GM12874 (cell line): ENCODE data around the gene PDZRN4.

ENCODE experiments used
- TF ChIP-seq, protein P1 (sequence below): IDR thresholded peaks from 2 replicates; pipeline ENCODE4 v1.5.1; 2011; ENCODE audit warnings: low read depth, mild to moderate bottlenecking, control low read depth, low read length, moderate library complexity; ENCODE audit not compliant: insufficient read depth

The PDZRN4 gene

DNA sequence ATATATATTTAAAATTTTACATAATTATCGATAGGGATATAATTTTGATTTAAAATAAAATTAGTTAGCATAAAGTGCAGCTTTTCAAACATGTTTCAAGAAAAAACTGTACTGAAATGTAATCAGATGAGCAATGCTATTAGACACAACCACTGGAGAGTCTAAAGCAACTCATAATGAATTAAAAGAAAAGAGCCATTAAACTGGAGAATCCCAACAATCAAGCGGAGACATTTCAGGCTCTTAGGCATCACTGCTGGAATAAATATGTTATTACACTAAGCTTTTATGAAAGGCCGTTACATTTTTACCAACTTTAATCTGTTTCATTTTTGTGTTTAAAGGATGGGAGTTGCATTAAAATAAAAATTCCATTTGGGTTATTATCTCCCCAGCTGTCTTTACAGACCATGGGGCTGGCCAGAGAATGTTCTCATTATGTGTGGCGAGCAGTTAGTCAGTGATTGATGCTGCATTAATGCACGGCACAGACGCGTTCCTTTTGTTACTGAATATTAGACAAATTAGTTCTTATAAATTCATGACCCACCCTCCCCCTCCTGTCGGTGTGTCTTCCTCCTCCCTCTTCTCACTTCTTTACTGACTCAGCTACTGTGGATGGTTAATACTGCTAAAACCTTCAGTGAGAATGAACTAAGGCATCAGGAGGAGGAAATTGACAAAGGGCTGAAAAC lies 156.8 kb downstream of the PDZRN4 start:
- TF ChIP-seq, protein P1, sequence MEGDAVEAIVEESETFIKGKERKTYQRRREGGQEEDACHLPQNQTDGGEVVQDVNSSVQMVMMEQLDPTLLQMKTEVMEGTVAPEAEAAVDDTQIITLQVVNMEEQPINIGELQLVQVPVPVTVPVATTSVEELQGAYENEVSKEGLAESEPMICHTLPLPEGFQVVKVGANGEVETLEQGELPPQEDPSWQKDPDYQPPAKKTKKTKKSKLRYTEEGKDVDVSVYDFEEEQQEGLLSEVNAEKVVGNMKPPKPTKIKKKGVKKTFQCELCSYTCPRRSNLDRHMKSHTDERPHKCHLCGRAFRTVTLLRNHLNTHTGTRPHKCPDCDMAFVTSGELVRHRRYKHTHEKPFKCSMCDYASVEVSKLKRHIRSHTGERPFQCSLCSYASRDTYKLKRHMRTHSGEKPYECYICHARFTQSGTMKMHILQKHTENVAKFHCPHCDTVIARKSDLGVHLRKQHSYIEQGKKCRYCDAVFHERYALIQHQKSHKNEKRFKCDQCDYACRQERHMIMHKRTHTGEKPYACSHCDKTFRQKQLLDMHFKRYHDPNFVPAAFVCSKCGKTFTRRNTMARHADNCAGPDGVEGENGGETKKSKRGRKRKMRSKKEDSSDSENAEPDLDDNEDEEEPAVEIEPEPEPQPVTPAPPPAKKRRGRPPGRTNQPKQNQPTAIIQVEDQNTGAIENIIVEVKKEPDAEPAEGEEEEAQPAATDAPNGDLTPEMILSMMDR: no peak

DNA sequence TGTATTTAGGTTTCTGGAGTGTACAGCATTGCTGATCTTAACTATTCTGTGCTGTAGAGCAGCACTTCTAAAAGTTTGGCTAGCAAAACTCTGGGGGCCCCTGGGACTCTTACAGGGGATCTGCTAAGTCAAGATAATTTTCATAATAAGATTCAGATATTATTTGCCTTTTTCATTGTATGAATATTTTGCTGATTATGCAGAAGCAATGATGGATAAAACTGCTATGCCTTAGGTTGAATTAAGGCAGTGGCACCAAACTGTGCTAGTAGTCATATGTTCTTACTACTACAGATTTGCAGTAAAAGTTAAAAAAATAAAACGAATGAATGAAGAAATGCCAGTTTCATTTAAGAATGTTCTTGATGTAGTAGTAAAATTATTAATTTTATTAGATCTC lies 160.1 kb downstream of the PDZRN4 start:
- TF ChIP-seq, protein P1: no peak

DNA sequence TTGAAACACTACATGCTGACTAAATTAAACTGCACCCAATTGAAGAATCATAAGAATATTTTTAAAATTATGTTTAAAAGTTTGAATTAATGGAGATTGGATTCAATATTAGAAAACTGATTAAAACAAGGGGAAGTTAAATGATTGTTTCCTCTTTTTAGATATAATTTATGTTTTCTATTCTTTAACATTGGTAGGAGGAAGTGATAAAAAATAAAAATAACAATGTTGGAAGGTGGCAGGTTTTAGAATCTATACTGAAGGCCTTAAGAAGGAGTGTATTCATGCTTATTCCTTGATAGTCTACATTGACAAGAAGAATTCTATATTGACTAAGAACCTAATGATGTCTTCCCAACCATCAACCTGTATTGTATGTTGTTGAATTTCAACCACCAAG lies 168.1 kb downstream of the PDZRN4 start:
- TF ChIP-seq, protein P1: no peak

DNA sequence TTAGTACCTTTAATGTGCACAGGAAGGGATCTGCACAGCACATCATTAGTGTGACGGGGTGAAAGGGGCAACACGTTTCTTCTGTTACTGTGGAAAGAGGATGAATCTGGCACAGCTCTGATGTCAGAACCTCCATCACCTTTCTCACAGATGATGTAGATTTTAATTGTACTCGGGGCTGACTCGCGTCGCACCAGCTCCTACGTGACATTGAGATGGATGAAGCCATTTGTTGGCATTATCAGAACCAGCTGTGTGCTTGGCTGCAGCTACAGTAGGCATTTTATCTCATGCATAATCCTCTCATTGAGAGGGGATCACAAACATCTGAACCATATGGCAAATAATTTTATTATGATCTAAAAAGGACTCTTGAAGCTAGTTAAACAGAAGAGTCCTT lies 173.6 kb downstream of the PDZRN4 start:
- TF ChIP-seq, protein P1: no peak

DNA sequence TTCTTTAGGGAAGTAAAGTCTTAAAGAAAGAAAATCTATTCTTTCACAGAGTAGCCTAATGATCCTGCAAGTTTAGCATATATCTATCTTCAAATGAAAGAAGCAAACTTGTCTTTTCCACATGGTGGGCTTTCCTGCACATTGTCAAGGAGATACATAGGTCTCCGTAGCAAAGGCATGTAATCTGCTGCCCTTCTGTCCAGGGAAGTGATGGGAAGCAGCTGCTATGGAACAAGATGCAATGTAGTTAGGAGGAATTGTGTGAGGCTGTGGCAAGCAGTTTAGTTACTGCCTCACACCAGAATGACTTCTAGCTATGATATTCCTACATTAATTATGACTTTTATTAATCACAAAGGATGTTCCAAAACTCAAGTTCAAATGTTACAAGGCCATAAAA lies 174.4 kb downstream of the PDZRN4 start:
- TF ChIP-seq, protein P1: no peak

DNA sequence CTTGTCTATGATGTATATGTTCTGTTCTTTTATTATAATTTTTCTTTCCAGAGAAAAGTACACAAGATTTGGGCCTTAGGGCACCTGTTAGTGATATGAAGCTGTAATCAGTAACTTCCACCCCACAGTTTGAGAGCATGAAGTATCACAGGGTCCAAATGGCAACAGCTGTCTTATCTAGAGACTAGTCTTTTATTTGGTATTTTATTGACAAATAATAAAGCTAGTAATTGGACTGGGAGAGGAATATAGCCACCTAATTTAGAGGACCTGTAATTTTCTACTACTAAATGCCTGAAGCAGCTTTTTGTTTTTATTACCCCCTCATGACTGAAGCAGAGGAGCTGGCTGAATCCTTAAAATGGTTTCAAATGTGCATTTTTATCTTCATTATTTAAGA lies 174.8 kb downstream of the PDZRN4 start:
- TF ChIP-seq, protein P1: no peak

DNA sequence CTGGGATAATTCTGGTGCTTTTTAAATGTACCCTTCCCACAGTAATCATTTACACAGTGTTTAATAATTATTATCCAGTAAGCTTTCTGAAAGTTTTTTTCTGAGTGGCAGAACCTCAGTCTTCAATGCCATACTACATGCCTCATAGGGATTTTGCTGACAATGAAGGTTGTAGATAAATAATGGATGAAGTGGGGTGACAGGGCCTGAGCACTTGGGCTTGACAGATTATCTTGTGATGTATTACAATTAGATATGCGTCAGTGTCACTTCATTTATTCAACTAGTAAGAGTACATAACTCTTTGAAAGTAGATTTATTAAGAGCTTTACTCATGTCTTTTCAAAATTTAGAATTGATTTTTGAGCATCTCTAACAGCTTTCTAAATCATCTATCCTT lies 176.1 kb downstream of the PDZRN4 start:
- TF ChIP-seq, protein P1: no peak
